Loucy (cell line): ENCODE results near the gene PDE5A.

ENCODE experiments used
- EZH2phosphoT487 ChIP-seq: fragments of 200-600 bp; IDR thresholded peaks from 2 replicates; pipeline ENCODE4 v1.6.1; 2018; ENCODE audit warnings: antibody characterized with exemption, mild to moderate bottlenecking, moderate library complexity, borderline replicate concordance
- TF ChIP-seq, protein P1 (sequence below): fragments of 200-600 bp; sonication (generic); conservative IDR thresholded peaks from 2 replicates; pipeline ENCODE4 v1.5.1; 2014; ENCODE audit warnings: mild to moderate bottlenecking, antibody characterized with exemption, low read length

GRCh38 chr4:119615068-119615719 lies 13.4 kb downstream of the PDE5A start:
- TF ChIP-seq, protein P1, sequence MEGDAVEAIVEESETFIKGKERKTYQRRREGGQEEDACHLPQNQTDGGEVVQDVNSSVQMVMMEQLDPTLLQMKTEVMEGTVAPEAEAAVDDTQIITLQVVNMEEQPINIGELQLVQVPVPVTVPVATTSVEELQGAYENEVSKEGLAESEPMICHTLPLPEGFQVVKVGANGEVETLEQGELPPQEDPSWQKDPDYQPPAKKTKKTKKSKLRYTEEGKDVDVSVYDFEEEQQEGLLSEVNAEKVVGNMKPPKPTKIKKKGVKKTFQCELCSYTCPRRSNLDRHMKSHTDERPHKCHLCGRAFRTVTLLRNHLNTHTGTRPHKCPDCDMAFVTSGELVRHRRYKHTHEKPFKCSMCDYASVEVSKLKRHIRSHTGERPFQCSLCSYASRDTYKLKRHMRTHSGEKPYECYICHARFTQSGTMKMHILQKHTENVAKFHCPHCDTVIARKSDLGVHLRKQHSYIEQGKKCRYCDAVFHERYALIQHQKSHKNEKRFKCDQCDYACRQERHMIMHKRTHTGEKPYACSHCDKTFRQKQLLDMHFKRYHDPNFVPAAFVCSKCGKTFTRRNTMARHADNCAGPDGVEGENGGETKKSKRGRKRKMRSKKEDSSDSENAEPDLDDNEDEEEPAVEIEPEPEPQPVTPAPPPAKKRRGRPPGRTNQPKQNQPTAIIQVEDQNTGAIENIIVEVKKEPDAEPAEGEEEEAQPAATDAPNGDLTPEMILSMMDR = no peak
- TF ChIP-seq EZH2phosphoT487 = no peak
